ENCODE data around the gene GET4.

GET4 gene

GRCh38 chr7:855686-856369 is 20.5 kb upstream of the GET4 start:
- TF ChIP-seq CTCF (conservative IDR thresholded peaks at IDR 0.05; ENCODE audit: low read length) = no peak
- DNase-seq (ENCODE audit: low read depth) = no peak
- no peak overlapping the region for H3K4me3 ChIP-seq (ENCODE audit: low read length)

GRCh38 chr7:856444-857095 is 19.8 kb upstream of the GET4 start:
- no peak for DNase-seq (ENCODE audit: low read depth)
- no peak overlapping the region for H3K4me3 ChIP-seq (ENCODE audit: low read length)
- TF ChIP-seq CTCF (conservative IDR thresholded peaks at IDR 0.05; ENCODE audit: low read length) = no peak

- no peak for DNase-seq (ENCODE audit: low read depth)
- no peak overlapping the region for H3K4me3 ChIP-seq (ENCODE audit: low read length)
- no peak for TF ChIP-seq CTCF (conservative IDR thresholded peaks at IDR 0.05; ENCODE audit: low read length)
Observed at GRCh38 chr7:857661-858060, 18.7 kb upstream of the GET4 start.

- DNase-seq (ENCODE audit: low read depth) = no peak
- TF ChIP-seq CTCF (conservative IDR thresholded peaks at IDR 0.05; ENCODE audit: low read length) = no peak
- H3K4me3 ChIP-seq (ENCODE audit: low read length) = no peak overlapping the region
Observed at GRCh38 chr7:859359-860030, 16.9 kb upstream of the GET4 start.

- DNase-seq (ENCODE audit: low read depth) = no peak
- no peak overlapping the region for H3K4me3 ChIP-seq (ENCODE audit: low read length)
- TF ChIP-seq CTCF (conservative IDR thresholded peaks at IDR 0.05; ENCODE audit: low read length) = no peak
Observed at GRCh38 chr7:860149-860548, 16.2 kb upstream of the GET4 start.

GRCh38 chr7:861222-861621 is 15.1 kb upstream of the GET4 start:
- no peak for TF ChIP-seq CTCF (conservative IDR thresholded peaks at IDR 0.05; ENCODE audit: low read length)
- no peak for DNase-seq (ENCODE audit: low read depth)
- no peak overlapping the region for H3K4me3 ChIP-seq (ENCODE audit: low read length)

- DNase-seq (ENCODE audit: low read depth) = no peak
- no peak overlapping the region for H3K4me3 ChIP-seq (ENCODE audit: low read length)
- no peak for TF ChIP-seq CTCF (conservative IDR thresholded peaks at IDR 0.05; ENCODE audit: low read length)
Observed at GRCh38 chr7:862157-862556, 14.2 kb upstream of the GET4 start.

All from AG10803 (cell line).